NCI-H1092 (cell line): ENCODE measurements around the gene CIROP.

Source experiments
- DNase-seq: peaks from one replicate; lab custom pipeline; 2025; lab: John Stamatoyannopoulos, UW

Gene CIROP

DNA sequence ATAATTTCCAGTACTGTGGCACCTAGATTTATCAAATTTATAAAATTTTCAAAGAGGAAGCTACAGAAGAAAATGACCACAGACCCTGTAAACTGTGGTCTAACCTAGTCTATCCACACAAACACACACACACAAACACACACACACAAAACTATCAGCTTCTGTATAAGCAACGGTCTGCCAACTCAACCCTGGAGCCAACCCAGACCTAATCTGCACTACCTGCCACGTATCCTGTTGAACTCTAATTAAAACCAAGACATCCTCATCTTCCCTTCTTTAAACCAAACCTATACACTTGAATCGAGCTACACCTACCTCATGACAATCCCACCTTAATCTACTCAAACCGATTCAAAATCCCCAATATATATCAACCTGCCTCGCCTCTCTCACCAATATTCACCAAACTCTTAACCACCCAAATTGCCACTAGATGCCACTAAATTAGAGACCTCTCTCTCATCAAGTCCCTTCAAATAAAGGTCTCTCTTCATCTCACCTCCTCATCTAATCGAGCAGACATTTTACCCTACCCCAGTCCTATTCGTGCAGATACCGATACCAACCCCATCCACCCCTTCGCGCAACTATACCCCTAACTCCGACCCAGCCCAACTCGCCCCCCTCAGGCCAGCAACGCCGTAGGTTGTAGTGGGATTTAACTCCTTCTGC, 10.7 kb downstream of the CIROP start:
- no peak for DNase-seq

DNA sequence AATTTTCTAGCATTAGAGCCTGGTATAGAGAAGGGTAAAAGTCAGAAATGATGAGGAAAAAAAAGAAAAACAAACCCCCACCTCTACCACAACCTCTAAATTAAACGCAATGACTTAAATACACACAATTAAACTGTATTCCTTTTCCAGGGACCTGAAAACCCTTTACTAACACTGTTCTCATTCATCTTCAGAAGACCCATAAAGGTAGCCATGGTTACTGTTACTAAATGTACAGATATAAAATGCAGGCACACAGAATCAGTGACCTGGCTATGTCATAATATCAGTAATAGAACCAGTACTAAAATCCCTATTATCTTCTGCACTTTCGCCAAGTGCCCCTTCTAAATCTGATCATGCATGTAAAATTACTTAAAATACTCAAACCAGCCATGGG, 11.3 kb downstream of the CIROP start:
- DNase-seq = no peak

GRCh38 chr14:23093104-23093503, 11.7 kb downstream of the CIROP start:
- DNase-seq = no peak

DNA sequence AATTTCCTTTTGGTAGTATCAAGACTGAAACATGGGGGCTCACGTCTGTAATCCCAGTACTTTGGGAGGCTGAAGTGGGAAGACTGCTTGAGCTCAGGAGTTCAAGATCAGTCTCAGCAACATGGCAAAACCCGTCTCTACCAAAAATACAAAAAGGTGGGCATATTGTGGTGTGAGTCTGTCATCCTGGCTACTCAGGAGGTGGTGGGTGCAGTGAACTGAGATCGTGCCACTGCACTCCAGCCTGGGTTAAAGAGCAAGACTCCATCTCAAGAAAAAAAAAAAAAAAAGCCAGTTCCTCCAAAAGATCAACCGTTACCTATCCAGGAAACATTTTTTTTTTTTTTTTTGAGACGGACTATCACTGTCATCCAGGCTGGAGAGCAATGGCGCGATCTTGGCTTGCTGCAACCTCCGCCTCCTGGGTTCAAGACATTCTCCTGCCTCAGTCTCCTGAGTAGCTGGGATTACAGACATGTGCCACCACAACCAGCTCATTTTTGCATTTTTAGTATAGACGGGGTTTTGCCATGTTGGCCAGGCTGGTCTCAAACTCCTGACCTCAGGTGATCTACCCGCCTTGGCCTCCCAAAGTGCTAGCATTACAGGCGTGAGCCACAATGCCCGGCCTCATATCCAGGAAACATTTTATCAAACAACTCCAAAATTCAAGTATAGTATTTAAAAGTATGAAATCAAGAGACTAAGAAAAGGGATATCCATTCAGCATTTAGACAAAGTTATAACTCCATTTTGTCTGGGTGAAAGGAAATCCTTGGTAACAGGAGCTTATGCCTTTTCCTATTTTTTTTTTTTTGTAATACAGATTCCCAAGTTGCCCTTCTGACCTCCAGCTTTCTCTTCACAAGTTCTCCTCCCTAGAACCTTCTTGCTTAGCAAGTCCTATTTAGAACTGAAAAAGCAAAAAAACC, 13.2 kb downstream of the CIROP start:
- DNase-seq = no peak

DNA sequence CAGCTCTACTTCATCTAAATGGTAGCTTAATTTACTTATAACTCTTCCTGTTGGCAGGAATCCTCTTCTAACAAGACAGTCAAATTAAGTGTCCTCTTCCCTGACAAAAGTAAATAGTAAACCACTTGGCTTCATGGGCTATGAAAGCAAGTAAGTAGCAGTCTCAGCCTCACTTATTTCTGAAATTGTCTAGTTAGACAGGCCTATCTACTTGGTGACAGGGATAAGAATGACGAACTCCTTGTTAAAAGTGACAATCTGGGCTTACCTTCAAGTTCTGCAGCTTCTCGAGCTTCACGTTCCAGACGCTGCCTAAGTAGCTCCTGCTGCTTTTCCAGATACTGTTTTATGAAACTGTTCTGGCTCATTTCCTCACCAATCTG, 14.5 kb downstream of the CIROP start:
- DNase-seq = no peak

DNA sequence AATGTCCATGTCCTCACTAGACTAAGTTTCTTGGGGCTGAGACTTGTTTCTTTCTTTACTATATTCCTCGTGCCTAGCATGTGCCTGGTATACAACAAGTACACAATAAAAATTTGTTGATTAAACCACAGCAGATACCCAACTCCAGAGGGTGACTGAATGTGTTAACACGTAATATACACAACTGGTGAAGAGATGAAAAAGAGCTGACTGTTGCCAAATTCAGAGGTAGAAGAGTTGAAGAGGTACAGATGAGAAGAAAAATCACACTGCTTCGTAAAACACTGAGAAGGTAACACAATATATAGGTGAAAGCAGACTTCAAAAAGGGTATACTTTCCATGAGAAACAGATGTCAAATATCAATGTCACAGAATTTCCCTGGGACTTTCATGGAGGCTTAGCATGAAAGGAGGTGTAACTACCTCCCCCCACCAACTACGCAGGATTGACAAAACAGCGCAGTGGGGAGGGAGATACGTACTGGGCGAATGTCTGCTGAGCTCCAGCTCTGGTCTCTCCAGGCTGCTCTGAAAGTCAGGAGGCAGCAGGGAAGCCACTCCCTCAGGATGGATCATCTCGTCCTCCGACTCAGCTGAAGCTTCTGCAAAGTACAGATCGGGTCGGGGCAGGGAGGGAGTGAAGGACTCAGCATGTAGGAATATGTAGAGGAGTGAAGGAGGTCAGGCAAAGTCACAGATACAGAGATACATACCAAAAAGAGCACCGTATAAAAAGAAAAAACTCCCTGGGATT, 15.1 kb downstream of the CIROP start:
- DNase-seq = no peak

- no peak for DNase-seq
Measured at GRCh38 chr14:23086565-23086964, 18.2 kb downstream of the CIROP start.

DNA sequence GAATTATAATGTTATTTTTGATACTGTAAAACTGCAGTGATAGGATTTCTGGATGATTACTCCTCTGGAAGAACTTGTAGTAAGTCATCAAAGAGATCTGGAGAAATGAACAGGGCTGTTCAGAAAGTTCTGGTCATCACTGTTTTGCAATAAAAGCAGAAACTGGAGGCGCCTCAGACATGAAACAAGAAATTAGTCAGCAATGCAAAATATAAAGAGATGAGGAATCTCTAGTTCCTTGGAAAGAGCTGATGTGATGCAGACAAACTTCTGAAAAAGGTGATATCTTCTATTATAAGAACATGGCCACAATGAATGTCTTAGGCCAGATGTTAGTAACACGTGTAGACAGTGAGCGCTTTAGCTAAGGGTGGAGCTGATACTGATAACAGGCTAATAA, 19.3 kb downstream of the CIROP start:
- no peak for DNase-seq

DNA sequence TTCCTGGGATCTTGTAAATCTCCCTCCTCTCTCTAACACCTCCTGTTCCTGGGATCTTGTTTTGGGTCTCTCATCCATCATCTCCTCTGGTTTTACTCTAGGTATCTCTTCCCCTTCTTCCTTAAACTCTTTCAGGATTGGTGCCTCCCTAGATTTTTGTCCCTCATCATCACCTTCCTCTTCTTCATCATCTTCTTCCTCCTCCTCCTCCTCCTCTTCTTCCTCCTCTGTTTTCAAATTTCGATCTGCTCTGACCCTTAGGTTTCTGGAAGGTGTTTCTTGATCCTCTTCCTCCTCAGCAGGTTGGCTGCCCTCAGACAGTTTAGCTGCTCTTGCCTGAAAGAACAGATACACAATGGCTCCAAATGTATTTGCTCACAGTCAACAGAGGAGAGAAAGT, 24.3 kb downstream of the CIROP start:
- DNase-seq = no peak

DNA sequence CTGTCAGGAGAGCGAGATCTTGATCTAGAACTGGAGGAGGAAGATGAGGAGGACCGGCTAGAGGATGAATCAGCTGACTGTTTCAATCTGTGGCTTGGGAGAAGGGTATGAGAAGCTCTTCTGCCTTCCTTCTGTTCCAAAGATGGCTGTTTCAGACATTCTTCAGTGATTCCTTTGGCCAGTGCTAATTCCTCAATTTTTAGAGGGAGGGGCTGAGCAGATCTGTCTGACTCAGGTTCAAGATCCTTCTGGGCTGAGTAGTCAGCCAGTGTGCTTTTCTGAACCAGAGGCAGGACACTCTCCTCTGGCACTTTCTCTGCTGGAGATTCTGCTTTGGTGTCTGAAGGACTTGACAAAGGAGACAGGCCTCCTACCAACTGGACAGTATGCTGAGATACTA, 25.1 kb downstream of the CIROP start:
- DNase-seq = no peak

DNA sequence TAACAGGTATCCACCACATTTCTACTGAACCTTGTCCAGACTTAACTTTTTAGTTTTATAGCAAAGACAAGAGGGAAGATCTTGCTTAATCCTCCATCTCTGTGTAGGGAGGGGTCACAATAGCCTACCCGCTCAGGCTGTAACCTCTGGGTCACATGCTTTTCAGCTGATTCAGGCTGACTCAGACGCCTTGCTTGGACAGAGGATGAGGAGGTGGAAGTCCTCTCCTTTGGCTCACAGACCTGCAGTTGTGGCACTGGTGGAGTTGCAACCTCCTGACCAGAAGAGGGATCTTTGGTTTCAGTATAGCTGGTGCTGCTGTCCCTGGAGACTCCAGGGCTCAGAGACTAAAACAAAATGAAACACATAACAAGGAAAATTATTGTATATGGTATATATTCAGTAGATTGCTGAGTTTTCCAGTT, 26.1 kb downstream of the CIROP start:
- DNase-seq = no peak

DNA sequence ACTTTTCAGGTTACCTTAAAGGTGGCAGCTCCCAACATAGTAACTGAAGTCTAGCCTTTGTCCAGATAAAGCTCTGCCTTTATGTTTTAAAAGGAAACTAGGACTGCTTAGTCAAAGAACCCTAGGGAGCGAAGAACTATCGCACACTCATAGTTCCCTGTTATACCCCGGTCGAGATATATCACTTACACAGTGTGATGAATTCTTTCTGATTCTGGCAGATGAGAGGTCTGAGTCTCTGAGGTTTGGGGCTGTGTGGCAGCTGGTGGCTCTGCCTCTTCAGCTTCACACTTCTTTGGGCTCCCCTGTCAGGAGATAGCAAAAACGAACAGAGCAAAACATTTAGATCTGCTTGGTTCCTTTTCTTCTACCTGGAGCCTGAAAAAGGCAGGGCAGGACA, 26.8 kb downstream of the CIROP start:
- no peak for DNase-seq

DNA sequence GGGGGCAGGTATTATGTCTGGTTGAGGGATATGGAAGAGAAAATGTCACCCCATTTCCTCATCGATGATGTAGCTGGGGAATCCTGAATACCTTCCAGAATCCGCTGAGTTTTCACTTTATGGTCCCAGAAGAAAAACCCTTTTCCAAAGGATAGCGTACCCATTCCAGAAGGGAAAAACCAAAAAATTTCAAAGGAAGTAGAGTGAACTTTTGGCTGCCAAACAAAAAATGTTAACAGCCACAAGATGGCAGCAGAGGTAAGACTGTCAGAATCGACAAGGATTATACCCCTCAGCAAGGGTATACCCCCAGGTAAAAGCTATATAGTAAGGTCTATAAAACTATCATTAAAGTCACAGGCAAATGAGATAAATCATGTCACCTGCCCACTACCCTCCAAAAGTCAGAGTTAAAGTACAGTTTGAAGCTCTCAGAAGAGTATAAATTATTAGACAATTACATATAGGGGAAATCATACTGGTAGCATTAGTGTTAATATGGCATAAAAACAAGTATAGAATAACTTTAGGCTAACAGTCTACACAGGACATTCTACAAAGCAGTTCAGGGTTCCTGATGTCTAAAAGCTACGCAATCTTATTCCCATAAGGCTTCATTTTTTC, 27.9 kb downstream of the CIROP start:
- no peak for DNase-seq

- DNase-seq = no peak
Measured at GRCh38 chr14:23074906-23075305, 29.9 kb downstream of the CIROP start.

GRCh38 chr14:23071921-23072539, 32.8 kb downstream of the CIROP start:
- DNase-seq = no peak

GRCh38 chr14:23071244-23071920, 33.4 kb downstream of the CIROP start:
- DNase-seq = no peak

- no peak for DNase-seq
Measured at GRCh38 chr14:23070262-23071129, 34.3 kb downstream of the CIROP start.

- no peak for DNase-seq
Measured at GRCh38 chr14:23069413-23069806, 35.4 kb downstream of the CIROP start.

DNA sequence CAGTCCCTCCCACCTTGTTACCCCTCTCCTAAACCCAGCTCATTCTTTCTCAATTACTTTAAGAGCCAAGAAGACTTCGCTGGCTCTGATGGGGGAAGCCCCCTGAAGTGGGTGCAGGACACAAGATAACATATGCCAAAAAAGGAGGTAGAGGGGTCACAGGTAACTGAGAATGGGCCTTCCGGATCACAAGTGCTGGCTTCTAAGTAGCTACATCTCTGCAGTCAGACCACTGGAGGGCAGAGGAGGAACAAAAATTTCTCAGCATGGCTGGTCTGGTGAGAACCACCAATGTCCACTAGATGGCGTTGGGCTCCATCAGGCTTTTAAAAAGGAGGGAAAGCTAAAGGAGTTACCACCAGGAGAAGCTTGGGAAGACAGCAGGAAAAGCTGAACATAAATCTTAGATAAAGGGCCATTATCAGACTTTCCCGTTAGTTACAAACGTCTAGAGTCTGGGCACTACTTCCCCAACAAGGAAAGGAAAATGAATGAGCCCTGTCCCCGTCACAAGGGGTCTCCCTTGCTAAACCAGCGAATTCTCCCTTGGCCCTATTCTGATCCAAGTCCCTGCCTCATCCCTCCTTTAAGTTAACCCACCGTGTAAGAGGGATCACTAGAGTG, 35.9 kb downstream of the CIROP start:
- DNase-seq = no peak
